Lower lobe of right lung (tissue), 2 donors: ENCODE measurements around the gene SDK1. TPM values are rescaled to one million over a fixed set of nuclear protein-coding genes. Genes with fewer than 3 reads are reported as not detected.

ENCODE experiments used
- ATAC-seq, 2 donors: fragments of 200-7000 bp; cut with Tn5 transposase; one replicate each; pipeline ENCODE4 v1.9.1; 2020 to 2022; ENCODE audit warnings: mild to moderate bottlenecking in 2 of 2, moderate library complexity in 2 of 2
- DNase-seq: peaks from one replicate; pipeline ENCODE4 v3.0.0-alpha.2; 2020
- H3K27ac ChIP-seq: fragments of 200-600 bp; one replicate; pipeline ENCODE4 v1.8.0; 2022
- H3K27me3 ChIP-seq: fragments of 200-600 bp; one replicate; pipeline ENCODE4 v1.8.0; 2022; ENCODE audit warnings: low read depth
- H3K36me3 ChIP-seq: fragments of 200-600 bp; one replicate; pipeline ENCODE4 v1.8.0; 2022; ENCODE audit warnings: mild to moderate bottlenecking
- H3K4me1 ChIP-seq: fragments of 200-600 bp; one replicate; pipeline ENCODE4 v1.8.0; 2022
- H3K4me3 ChIP-seq: fragments of 200-600 bp; one replicate; pipeline ENCODE4 v1.8.0; 2022; ENCODE audit warnings: mild to moderate bottlenecking
- H3K9me3 ChIP-seq: fragments of 200-600 bp; one replicate; pipeline ENCODE4 v1.8.0; 2022
- CTCF ChIP-seq: fragments of 200-600 bp; IDR thresholded peaks from one replicate; pipeline ENCODE4 v1.8.0; 2022; ENCODE audit warnings: antibody characterized with exemption, mild to moderate bottlenecking
- intact Hi-C: fragments of 100-400 bp; cut with DNase I; formaldehyde crosslinking; loops from one replicate; pipeline ENCODE4 v1.11.0; 2022
- total RNA-seq: library from RNA; stranded (reverse); fragmentation: NEBNext Ultra II Directional; extraction: Animal tissue kit (Norgen Biotek cat#: 25700); gene quantifications from one replicate; pipeline ENCODE4 v1.2.1, GENCODE V29; 2021
- donor health status: DM: no; HTN: yes; CAD: no; lungs with severe emphysema.

The SDK1 gene
- total RNA-seq, 1 donor from 2014 or later = 10.0 TPM

DNA sequence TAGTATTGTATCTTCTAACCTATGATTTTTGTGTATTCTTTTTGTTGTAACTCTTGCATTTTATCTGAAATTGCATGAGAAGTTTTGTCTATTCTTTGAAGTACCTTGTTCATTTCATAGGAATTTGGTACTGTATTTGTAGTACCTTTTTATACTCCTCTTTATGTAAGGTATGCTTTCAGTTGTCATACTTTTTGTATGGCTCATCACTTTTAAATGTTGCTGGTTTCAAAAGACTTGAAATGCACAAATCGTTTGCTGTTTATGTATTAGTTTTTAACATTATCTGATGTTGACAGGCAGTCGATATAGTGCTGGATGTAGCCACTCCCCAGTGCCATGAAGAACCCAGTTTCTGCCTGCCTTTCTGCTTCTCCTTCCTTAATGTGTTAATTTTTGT lies 158.1 kb downstream of the SDK1 start:
- DNase-seq (no peak), ATAC-seq (no peak)
- intact Hi-C loops = no loop called here
- H3K4me1 ChIP-seq = no peaks in the 10 kb centered on the region
- H3K36me3 ChIP-seq = no peaks in the 10 kb centered on the region
- no peaks in the 10 kb centered on the region for H3K27me3 ChIP-seq
- no peak for TF ChIP-seq CTCF
- H3K27ac ChIP-seq = no peak overlapping the region
- H3K4me3 ChIP-seq = no peak overlapping the region
- H3K9me3 ChIP-seq = no peaks in the 10 kb centered on the region

DNA sequence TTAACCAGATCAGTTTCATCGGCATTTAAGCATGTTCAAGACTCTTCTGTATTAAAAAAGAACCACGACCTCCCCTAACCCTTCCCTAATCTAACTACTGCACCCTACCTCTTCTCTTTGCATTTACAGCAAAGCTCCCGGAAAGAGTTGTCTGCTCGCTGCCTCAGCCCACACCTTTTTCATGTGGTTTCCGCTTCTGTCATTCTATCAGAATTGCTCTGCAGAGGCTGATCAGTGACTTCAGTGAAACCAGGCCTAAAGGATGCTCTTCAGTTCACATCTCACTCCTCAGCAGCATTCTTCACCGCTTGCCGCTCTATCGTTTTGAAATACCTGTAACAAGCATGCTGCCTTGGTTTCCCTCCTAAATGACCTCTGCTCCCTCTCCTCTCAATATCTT lies 160.9 kb downstream of the SDK1 start:
- H3K27ac ChIP-seq = no peak overlapping the region
- intact Hi-C loops = no loop called here
- H3K4me3 ChIP-seq = no peak overlapping the region
- H3K9me3 ChIP-seq = no peaks in the 10 kb centered on the region
- ATAC-seq (no peak), DNase-seq (no peak)
- no peak for TF ChIP-seq CTCF
- H3K27me3 ChIP-seq = no peaks in the 10 kb centered on the region
- H3K36me3 ChIP-seq = no peaks in the 10 kb centered on the region
- no peaks in the 10 kb centered on the region for H3K4me1 ChIP-seq

DNA sequence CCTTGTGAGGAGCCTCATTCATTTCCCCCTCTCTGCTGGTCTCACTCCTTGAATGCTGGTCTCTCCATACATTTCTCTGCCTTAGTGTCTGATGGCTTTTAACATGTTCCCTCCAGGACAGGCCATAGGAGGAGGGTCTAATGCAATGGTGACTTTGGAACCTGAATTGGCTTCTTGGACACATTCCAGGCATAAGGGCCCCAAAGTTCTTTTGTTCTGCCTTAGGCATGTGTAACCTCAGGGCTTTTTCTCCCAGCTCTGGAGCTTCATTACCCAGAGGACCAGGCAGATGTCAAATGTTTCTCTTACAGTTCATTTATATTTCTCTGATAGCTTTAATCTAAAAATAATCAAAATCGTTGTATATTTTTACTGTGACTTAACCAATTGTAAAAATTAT lies 162.6 kb downstream of the SDK1 start:
- DNase-seq = no peak

GRCh38 chr7:3464900-3465622 lies 164.0 kb downstream of the SDK1 start:
- Histone ChIP-seq H3K9me3 (no peaks in the 10 kb centered on the region), H3K4me3 (no peak overlapping the region), H3K36me3 (no peaks in the 10 kb centered on the region), H3K27me3 (no peaks in the 10 kb centered on the region), H3K27ac (no peak overlapping the region), H3K4me1 (no peaks in the 10 kb centered on the region)
- intact Hi-C loops = no loop called here
- no peak for TF ChIP-seq CTCF
- ATAC-seq (peak in 1 of 2 donors; percentile 24), DNase-seq (no peak)

More for the DNA sequence above, 162.6 kb downstream of the SDK1 start:
- no peaks in the 10 kb centered on the region for H3K36me3 ChIP-seq
- no peak for ATAC-seq
- intact Hi-C loops = no loop called here
- TF ChIP-seq CTCF = no peak
- H3K9me3 ChIP-seq = no peaks in the 10 kb centered on the region
- no peaks in the 10 kb centered on the region for H3K27me3 ChIP-seq
- no peaks in the 10 kb centered on the region for H3K4me1 ChIP-seq
- no peak overlapping the region for H3K4me3 ChIP-seq
- H3K27ac ChIP-seq = no peak overlapping the region

GRCh38 chr7:3466261-3466660 lies 165.2 kb downstream of the SDK1 start:
- TF ChIP-seq CTCF = no peak
- no peak overlapping the region for H3K27ac ChIP-seq
- H3K4me1 ChIP-seq = no peaks in the 10 kb centered on the region
- H3K4me3 ChIP-seq = no peak overlapping the region
- no peaks in the 10 kb centered on the region for H3K27me3 ChIP-seq
- H3K36me3 ChIP-seq = no peaks in the 10 kb centered on the region
- ATAC-seq (no peak), DNase-seq (no peak)
- H3K9me3 ChIP-seq = no peaks in the 10 kb centered on the region
- intact Hi-C loops = no loop called here
